HEK293 (cell line): ENCODE data around the gene KLK1.

Source experiments
- CTCF ChIA-PET: fragments of 350-600 bp; formaldehyde crosslinking; extraction: SDS; loops from one replicate; lab custom pipeline; 2021; ENCODE audit warnings: antibody characterized with exemption; lab: Yijun Ruan, JAX
- POLR2A ChIA-PET: fragments of 300-600 bp; formaldehyde crosslinking; extraction: SDS; loops from one replicate; lab custom pipeline; 2020; ENCODE audit warnings: antibody characterized with exemption, inconsistent platforms; lab: Yijun Ruan, JAX
- H3K27ac ChIP-seq: fragments of 200-500 bp; sonication (Bioruptor generic); 2 replicates; pipeline ENCODE4 v1.5.1; 2014; ENCODE audit warnings: low read depth, low read length, control low read depth, inconsistent platforms; ENCODE audit errors: extremely low read depth
- H3K36me3 ChIP-seq, 2 experiments: fragments of 200-500 bp in 1 of 2; sonication (Bioruptor generic) in 1 of 2; 1 replicate in 1 of 2; 2 replicates in 1 of 2; pipeline ENCODE4 v1.5.1; 2014 to 2017; ENCODE audit warnings: inconsistent platforms in 2 of 2, low read length in 2 of 2; ENCODE audit not compliant: control insufficient read depth in 2 of 2, insufficient read depth in 1 of 2
- H3K4me1 ChIP-seq: fragments of 200-500 bp; sonication (Bioruptor generic); 2 replicates; pipeline ENCODE4 v1.5.1; 2014; ENCODE audit warnings: mild to moderate bottlenecking, low read length, inconsistent platforms; ENCODE audit not compliant: control insufficient read depth, insufficient read depth
- H3K4me3 ChIP-seq: 2 replicates; pipeline ENCODE4 v1.5.1; 2011; ENCODE audit warnings: low read depth, mild to moderate bottlenecking, control low read depth, low read length, moderate library complexity
- H3K9me3 ChIP-seq: fragments of 200-500 bp; sonication (Bioruptor generic); 2 replicates; pipeline ENCODE4 v1.5.1; 2014; ENCODE audit warnings: low read depth, low read length, inconsistent platforms; ENCODE audit not compliant: control insufficient read depth, insufficient read depth
- BCL11A ChIP-seq: fragments of 450-650 bp; formaldehyde crosslinking; IDR thresholded peaks from 2 replicates; pipeline ENCODE4 v1.5.1; 2016; ENCODE audit warnings: low read depth, missing biosample characterization, missing genetic modification characterization
- GFI1B ChIP-seq: fragments of 450-650 bp; formaldehyde crosslinking; IDR thresholded peaks from 2 replicates; pipeline ENCODE4 v1.5.1; 2016; ENCODE audit warnings: missing biosample characterization, missing genetic modification characterization
- HOXD13 ChIP-seq: sonication (generic); formaldehyde crosslinking; IDR thresholded peaks from 2 replicates; pipeline ENCODE4 v1.8.0; 2022; ENCODE audit warnings: missing genetic modification reagents, borderline replicate concordance
- KLF9 ChIP-seq: fragments of 450-650 bp; formaldehyde crosslinking; IDR thresholded peaks from 2 replicates; pipeline ENCODE4 v1.5.1; 2016; ENCODE audit warnings: missing biosample characterization, missing genetic modification characterization, low read depth
- SP2 ChIP-seq: fragments of 450-650 bp; formaldehyde crosslinking; IDR thresholded peaks from 2 replicates; pipeline ENCODE4 v1.5.1; 2016; ENCODE audit warnings: missing biosample characterization, missing genetic modification characterization
- YY2 ChIP-seq: fragments of 450-650 bp; formaldehyde crosslinking; IDR thresholded peaks from 2 replicates; pipeline ENCODE4 v1.5.1; 2016; ENCODE audit warnings: missing biosample characterization, missing genetic modification characterization
- ZBTB7A ChIP-seq: fragments of 450-650 bp; formaldehyde crosslinking; IDR thresholded peaks from 2 replicates; pipeline ENCODE4 v1.5.1; 2016; ENCODE audit warnings: low read depth, missing biosample characterization, missing genetic modification characterization
- ZFP3 ChIP-seq: fragments of 450-650 bp; formaldehyde crosslinking; IDR thresholded peaks from 2 replicates; pipeline ENCODE4 v1.5.1; 2016; ENCODE audit warnings: low read depth, missing biosample characterization, missing genetic modification characterization
- ZNF133 ChIP-seq: fragments of 450-650 bp; formaldehyde crosslinking; IDR thresholded peaks from 2 replicates; pipeline ENCODE4 v1.5.1; 2016; ENCODE audit warnings: missing biosample characterization, missing genetic modification characterization
- ZNF169 ChIP-seq: fragments of 450-650 bp; formaldehyde crosslinking; IDR thresholded peaks from 2 replicates; pipeline ENCODE4 v1.5.1; 2016; ENCODE audit warnings: missing biosample characterization, missing genetic modification characterization
- ZNF366 ChIP-seq: fragments of 450-650 bp; formaldehyde crosslinking; conservative IDR thresholded peaks from 2 replicates; pipeline ENCODE4 v1.5.1; 2016; ENCODE audit warnings: missing biosample characterization, missing genetic modification characterization
- ZNF394 ChIP-seq: fragments of 450-650 bp; formaldehyde crosslinking; IDR thresholded peaks from 2 replicates; pipeline ENCODE4 v1.5.1; 2016; ENCODE audit warnings: missing biosample characterization, missing genetic modification characterization, mild to moderate bottlenecking, moderate library complexity, borderline replicate concordance
- ZNF585B ChIP-seq: fragments of 450-650 bp; formaldehyde crosslinking; IDR thresholded peaks from 2 replicates; pipeline ENCODE4 v1.5.1; 2016; ENCODE audit warnings: missing biosample characterization, missing genetic modification characterization
- ZNF624 ChIP-seq: fragments of 450-650 bp; formaldehyde crosslinking; IDR thresholded peaks from 2 replicates; pipeline ENCODE4 v1.5.1; 2017; ENCODE audit warnings: missing biosample characterization, missing genetic modification characterization
- ZNF670 ChIP-seq: fragments of 450-650 bp; formaldehyde crosslinking; IDR thresholded peaks from 2 replicates; pipeline ENCODE4 v1.5.1; 2016; ENCODE audit warnings: missing biosample characterization, missing genetic modification characterization, low read depth
- ZSCAN5A ChIP-seq: fragments of 450-650 bp; formaldehyde crosslinking; IDR thresholded peaks from 2 replicates; pipeline ENCODE4 v1.5.1; 2016; ENCODE audit warnings: missing biosample characterization, missing genetic modification characterization
- TF ChIP-seq, protein P1 (sequence below): fragments of 450-650 bp; formaldehyde crosslinking; IDR thresholded peaks from 2 replicates; pipeline ENCODE4 v1.5.1; 2017; ENCODE audit warnings: missing biosample characterization, missing genetic modification characterization
- TF ChIP-seq, protein P2 (sequence below): fragments of 450-650 bp; formaldehyde crosslinking; IDR thresholded peaks from 2 replicates; pipeline ENCODE4 v1.5.1; 2016; ENCODE audit warnings: missing biosample characterization, missing genetic modification characterization
- TF ChIP-seq, protein P3 (sequence below): fragments of 450-650 bp; formaldehyde crosslinking; optimal IDR thresholded peaks from 2 replicates; pipeline ENCODE3; 2016; ENCODE audit warnings: missing biosample characterization, mild to moderate bottlenecking, missing genetic modification characterization
- TF ChIP-seq, protein P4 (sequence below): fragments of 450-650 bp; formaldehyde crosslinking; IDR thresholded peaks from 2 replicates; pipeline ENCODE4 v1.5.1; 2016; ENCODE audit warnings: missing biosample characterization, missing genetic modification characterization, borderline replicate concordance
- TF ChIP-seq, protein P5 (sequence below): fragments of 450-650 bp; formaldehyde crosslinking; IDR thresholded peaks from 2 replicates; pipeline ENCODE4 v1.5.1; 2016; ENCODE audit warnings: missing biosample characterization, missing genetic modification characterization
- TF ChIP-seq, protein P6 (sequence below): fragments of 450-650 bp; formaldehyde crosslinking; IDR thresholded peaks from 2 replicates; pipeline ENCODE4 v1.5.1; 2016; ENCODE audit warnings: missing biosample characterization, missing genetic modification characterization, borderline replicate concordance

The KLK1 gene

GRCh38 chr19:50790922-50791467 lies 32.6 kb downstream of the KLK1 start (continued):
- TF ChIP-seq KLF9 = no peak
- no peak for TF ChIP-seq ZNF585B (tag by site-specific recombination)
- TF ChIP-seq, protein P1, sequence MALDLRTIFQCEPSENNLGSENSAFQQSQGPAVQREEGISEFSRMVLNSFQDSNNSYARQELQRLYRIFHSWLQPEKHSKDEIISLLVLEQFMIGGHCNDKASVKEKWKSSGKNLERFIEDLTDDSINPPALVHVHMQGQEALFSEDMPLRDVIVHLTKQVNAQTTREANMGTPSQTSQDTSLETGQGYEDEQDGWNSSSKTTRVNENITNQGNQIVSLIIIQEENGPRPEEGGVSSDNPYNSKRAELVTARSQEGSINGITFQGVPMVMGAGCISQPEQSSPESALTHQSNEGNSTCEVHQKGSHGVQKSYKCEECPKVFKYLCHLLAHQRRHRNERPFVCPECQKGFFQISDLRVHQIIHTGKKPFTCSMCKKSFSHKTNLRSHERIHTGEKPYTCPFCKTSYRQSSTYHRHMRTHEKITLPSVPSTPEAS = peak; percentile 39; the same call in 1 of the 2 replicates
- TF ChIP-seq YY2 (tag by site-specific recombination) = no peak
- TF ChIP-seq GFI1B (tag by site-specific recombination) = 0 out of 2 replicates have a peak, but pooled peaks have one; percentile 7
- no peak for TF ChIP-seq ZNF169 (tag by site-specific recombination)
- no peak for TF ChIP-seq ZSCAN5A (tag by site-specific recombination)
- TF ChIP-seq BCL11A (tag by site-specific recombination) = peak; percentile 100
- TF ChIP-seq, protein P2, sequence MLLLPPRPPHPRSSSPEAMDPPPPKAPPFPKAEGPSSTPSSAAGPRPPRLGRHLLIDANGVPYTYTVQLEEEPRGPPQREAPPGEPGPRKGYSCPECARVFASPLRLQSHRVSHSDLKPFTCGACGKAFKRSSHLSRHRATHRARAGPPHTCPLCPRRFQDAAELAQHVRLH = peak; percentile 33; the same call in 1 of the 2 replicates
- peak; percentile 94 for TF ChIP-seq ZBTB7A (tag by site-specific recombination)

GRCh38 chr19:50790396-50790795 lies 33.2 kb downstream of the KLK1 start, which contains the start of gene ACP4:
ACP4 (plus strand) TSS chr19:50790415; CDS start chr19:50790415, 0 bp downstream.
- ChIA-PET CTCF (interaction anchor here (9.4 kb wide), 1 partner anchor 131 kb away, joined by 79 read pairs; no protein-coding TSS in a partner anchor), POLR2A (interaction anchor here (7.9 kb wide), 1 partner anchor 12 kb away, joined by 85 read pairs; no protein-coding TSS in a partner anchor)
- TF ChIP-seq ZNF670 = no peak

DNA sequence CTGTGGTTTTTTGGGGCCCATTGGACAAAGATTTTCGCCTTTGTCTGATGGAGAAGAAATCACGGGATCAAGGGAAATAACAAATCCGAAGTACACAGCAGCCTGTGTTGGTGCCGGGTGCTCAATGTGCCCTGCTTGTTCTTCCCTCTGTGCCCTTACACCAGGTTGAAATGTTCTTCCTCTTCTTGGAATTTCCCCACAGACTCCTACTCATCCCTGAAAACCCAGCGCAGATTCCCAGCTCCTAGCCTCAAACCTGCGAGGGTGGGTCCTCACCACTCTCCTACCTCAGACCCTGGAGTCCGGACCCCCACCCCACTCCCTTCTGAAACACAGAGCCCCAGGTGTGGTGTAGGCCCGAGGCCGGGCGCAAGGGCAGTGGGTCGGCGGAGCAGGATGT lies 38.3 kb downstream of the KLK1 start:
- Histone ChIP-seq H3K36me3 (no peaks in the 10 kb centered on the region), H3K27ac (no peak overlapping the region), H3K4me3 (no peak overlapping the region), H3K9me3 (no peaks in the 10 kb centered on the region), H3K4me1 (peaks cover 3% of the 10 kb centered on the region; the same call in 1 of the 2 replicates)
- ChIA-PET CTCF (interaction anchor here (0.8 to 10.1 kb wide), 4 partner anchors 9 to 249 kb away, joined by 4 to 151 read pairs (median 6); no protein-coding TSS in a partner anchor), POLR2A (no interaction called here)
- TF ChIP-seq ZNF366 (0 out of 2 replicates have a peak, but pooled peaks have one; percentile 0), SP2 (tag by site-specific recombination) (no peak), ZNF133 (no peak), HOXD13 (no peak), ZNF624 (tag by site-specific recombination) (no peak), ZNF394 (tag by site-specific recombination) (no peak), ZFP3 (peak; percentile 63)
- TF ChIP-seq, protein P3, sequence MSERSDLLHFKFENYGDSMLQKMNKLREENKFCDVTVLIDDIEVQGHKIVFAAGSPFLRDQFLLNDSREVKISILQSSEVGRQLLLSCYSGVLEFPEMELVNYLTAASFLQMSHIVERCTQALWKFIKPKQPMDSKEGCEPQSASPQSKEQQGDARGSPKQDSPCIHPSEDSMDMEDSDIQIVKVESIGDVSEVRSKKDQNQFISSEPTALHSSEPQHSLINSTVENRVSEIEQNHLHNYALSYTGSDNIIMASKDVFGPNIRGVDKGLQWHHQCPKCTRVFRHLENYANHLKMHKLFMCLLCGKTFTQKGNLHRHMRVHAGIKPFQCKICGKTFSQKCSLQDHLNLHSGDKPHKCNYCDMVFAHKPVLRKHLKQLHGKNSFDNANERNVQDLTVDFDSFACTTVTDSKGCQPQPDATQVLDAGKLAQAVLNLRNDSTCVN = no peak
- TF ChIP-seq, protein P4, sequence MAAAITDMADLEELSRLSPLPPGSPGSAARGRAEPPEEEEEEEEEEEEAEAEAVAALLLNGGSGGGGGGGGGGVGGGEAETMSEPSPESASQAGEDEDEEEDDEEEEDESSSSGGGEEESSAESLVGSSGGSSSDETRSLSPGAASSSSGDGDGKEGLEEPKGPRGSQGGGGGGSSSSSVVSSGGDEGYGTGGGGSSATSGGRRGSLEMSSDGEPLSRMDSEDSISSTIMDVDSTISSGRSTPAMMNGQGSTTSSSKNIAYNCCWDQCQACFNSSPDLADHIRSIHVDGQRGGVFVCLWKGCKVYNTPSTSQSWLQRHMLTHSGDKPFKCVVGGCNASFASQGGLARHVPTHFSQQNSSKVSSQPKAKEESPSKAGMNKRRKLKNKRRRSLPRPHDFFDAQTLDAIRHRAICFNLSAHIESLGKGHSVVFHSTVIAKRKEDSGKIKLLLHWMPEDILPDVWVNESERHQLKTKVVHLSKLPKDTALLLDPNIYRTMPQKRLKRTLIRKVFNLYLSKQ (tag by site-specific recombination) = no peak
- TF ChIP-seq, protein P5, sequence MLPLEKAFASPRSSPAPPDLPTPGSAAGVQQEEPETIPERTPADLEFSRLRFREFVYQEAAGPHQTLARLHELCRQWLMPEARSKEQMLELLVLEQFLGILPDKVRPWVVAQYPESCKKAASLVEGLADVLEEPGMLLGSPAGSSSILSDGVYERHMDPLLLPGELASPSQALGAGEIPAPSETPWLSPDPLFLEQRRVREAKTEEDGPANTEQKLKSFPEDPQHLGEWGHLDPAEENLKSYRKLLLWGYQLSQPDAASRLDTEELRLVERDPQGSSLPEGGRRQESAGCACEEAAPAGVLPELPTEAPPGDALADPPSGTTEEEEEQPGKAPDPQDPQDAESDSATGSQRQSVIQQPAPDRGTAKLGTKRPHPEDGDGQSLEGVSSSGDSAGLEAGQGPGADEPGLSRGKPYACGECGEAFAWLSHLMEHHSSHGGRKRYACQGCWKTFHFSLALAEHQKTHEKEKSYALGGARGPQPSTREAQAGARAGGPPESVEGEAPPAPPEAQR (tag by site-specific recombination) = no peak
- TF ChIP-seq, protein P6, sequence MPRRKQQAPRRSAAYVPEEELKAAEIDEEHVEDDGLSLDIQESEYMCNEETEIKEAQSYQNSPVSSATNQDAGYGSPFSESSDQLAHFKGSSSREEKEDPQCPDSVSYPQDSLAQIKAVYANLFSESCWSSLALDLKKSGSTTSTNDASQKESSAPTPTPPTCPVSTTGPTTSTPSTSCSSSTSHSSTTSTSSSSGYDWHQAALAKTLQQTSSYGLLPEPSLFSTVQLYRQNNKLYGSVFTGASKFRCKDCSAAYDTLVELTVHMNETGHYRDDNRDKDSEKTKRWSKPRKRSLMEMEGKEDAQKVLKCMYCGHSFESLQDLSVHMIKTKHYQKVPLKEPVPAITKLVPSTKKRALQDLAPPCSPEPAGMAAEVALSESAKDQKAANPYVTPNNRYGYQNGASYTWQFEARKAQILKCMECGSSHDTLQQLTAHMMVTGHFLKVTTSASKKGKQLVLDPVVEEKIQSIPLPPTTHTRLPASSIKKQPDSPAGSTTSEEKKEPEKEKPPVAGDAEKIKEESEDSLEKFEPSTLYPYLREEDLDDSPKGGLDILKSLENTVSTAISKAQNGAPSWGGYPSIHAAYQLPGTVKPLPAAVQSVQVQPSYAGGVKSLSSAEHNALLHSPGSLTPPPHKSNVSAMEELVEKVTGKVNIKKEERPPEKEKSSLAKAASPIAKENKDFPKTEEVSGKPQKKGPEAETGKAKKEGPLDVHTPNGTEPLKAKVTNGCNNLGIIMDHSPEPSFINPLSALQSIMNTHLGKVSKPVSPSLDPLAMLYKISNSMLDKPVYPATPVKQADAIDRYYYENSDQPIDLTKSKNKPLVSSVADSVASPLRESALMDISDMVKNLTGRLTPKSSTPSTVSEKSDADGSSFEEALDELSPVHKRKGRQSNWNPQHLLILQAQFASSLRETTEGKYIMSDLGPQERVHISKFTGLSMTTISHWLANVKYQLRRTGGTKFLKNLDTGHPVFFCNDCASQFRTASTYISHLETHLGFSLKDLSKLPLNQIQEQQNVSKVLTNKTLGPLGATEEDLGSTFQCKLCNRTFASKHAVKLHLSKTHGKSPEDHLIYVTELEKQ (tag by site-specific recombination) = no peak

More at GRCh38 chr19:50790396-50790795, 33.2 kb downstream of the KLK1 start, which contains the start of gene ACP4:
- Histone ChIP-seq H3K27ac (no peak within 1 kb of the TSS), H3K9me3 (no peaks in the 10 kb centered on the region), H3K36me3 (peaks cover 0 to 3% of the 10 kb centered on the region in 2 experiments; a peak in 1 of 3 replicates), H3K4me3 (no peak within 1 kb of the TSS), H3K4me1 (peaks cover 4% of the 10 kb centered on the region; the same call in 1 of the 2 replicates)
